ENCODE data around the gene MTCH1. TPM values are rescaled to one million over a fixed set of nuclear protein-coding genes. Genes with fewer than 3 reads are reported as not detected.

The MTCH1 gene
- total RNA-seq, 1 experiment from 2014 or later = 241 TPM

- POLR2A ChIA-PET (ENCODE audit: unreplicated experiment) = no interaction called here
Observed at GRCh38 chr6:36989264-36989663, 3.3 kb upstream of the MTCH1 start.

GRCh38 chr6:36986704-36987047 lies 680 bp upstream of the MTCH1 start:
- Histone ChIP-seq H3K4me3 (peak overlapping the region; percentile 99), H3K4me1 (replicated peaks; ENCODE audit: insufficient read depth) (peaks cover 23% of the 10 kb centered on the region), H3F3A (ENCODE audit: insufficient read depth, low read depth) (peaks cover 13% of the 10 kb centered on the region; the same call in 1 of the 2 replicates), H3K27ac (peak overlapping the region; percentile 40), H2AFZ (peak overlapping the region; percentile 96), H3K4me2 (peak overlapping the region; percentile 92), H4K20me1 (ENCODE audit: insufficient read depth) (peaks cover 31% of the 10 kb centered on the region), H3K36me3 (ENCODE audit: low read depth) (peaks cover 9% of the 10 kb centered on the region; the same call in 1 of the 2 replicates), H3K27me3 (ENCODE audit: insufficient read depth, low read depth) (no peaks in the 10 kb centered on the region), H3K9me2 (ENCODE audit: insufficient read depth) (no peaks in the 10 kb centered on the region), H3K79me2 (ENCODE audit: low read depth) (peaks cover 50% of the 10 kb centered on the region), H3K9me3 (ENCODE audit: insufficient read depth, low read depth) (no peaks in the 10 kb centered on the region)
- intact Hi-C loops (cut with micrococcal nuclease; ENCODE audit: unreplicated experiment) = loop anchor here (1.0 to 2.0 kb wide), 2 partner anchors 60 to 72 kb away; no protein-coding TSS in a partner anchor
- CTCF ChIA-PET = interaction anchor here (1.2 kb wide), 1 partner anchor 31 kb away, joined by 4 read pairs; no protein-coding TSS in a partner anchor
- TF ChIP-seq CTCF (conservative IDR thresholded peaks at IDR 0.05) (no peak), EZH2 (IDR thresholded peaks at IDR 0.05; ENCODE audit: low read depth) (no peak)
- no peak for DNase-seq
- TSS peak; percentile 84 for BruUV-seq (replicated peaks)
- POLR2A ChIA-PET (ENCODE audit: unreplicated experiment) = interaction anchor here (0.6 to 0.8 kb wide), 3 partner anchors 53 to 1238 kb away, joined by 3 to 16 read pairs (median 11); no protein-coding TSS in a partner anchor

More at GRCh38 chr6:36989264-36989663, 3.3 kb upstream of the MTCH1 start:
- Histone ChIP-seq H3K36me3 (ENCODE audit: low read depth) (no peaks in the 10 kb centered on the region), H3K4me3 (no peak overlapping the region), H3K27ac (no peak overlapping the region), H3F3A (ENCODE audit: insufficient read depth, low read depth) (peaks cover 4% of the 10 kb centered on the region; the same call in 1 of the 2 replicates), H4K20me1 (ENCODE audit: insufficient read depth) (peaks cover 5% of the 10 kb centered on the region; the same call in 1 of the 2 replicates), H2AFZ (no peak overlapping the region), H3K27me3 (ENCODE audit: insufficient read depth, low read depth) (no peaks in the 10 kb centered on the region), H3K79me2 (ENCODE audit: low read depth) (peaks cover 24% of the 10 kb centered on the region), H3K9me2 (ENCODE audit: insufficient read depth) (no peaks in the 10 kb centered on the region), H3K9me3 (ENCODE audit: insufficient read depth, low read depth) (no peaks in the 10 kb centered on the region), H3K4me1 (replicated peaks; ENCODE audit: insufficient read depth) (peaks cover 11% of the 10 kb centered on the region), H3K4me2 (no peak overlapping the region)
- DNase-seq = no peak
- no TSS peak for BruUV-seq (replicated peaks)
- CTCF ChIA-PET = no interaction called here
- intact Hi-C loops (cut with micrococcal nuclease; ENCODE audit: unreplicated experiment) = no loop called here
- TF ChIP-seq CTCF (conservative IDR thresholded peaks at IDR 0.05) = no peak
- TF ChIP-seq EZH2 (IDR thresholded peaks at IDR 0.05; ENCODE audit: low read depth) = no peak

- peak overlapping the region; percentile 92 for H3K4me2 ChIP-seq
- peaks cover 63% of the 10 kb centered on the region for H3K79me2 ChIP-seq (ENCODE audit: low read depth)
- peak overlapping the region; percentile 40; the same call in 1 of the 2 replicates for H3K27ac ChIP-seq
- intact Hi-C loops (cut with micrococcal nuclease; ENCODE audit: unreplicated experiment) = loop anchor here (2.0 kb wide), 1 partner anchor 37 kb away; no protein-coding TSS in a partner anchor
- H3F3A ChIP-seq (ENCODE audit: insufficient read depth, low read depth) = peaks cover 13% of the 10 kb centered on the region; the same call in 1 of the 2 replicates
- ChIA-PET POLR2A (ENCODE audit: unreplicated experiment) (interaction anchor here (0.6 to 1.0 kb wide), 6 partner anchors 21 to 103 kb away, joined by 3 to 8 read pairs (median 4); no protein-coding TSS in a partner anchor), CTCF (interaction anchor here (0.6 to 1.2 kb wide), 3 partner anchors 32 to 187 kb away, joined by 4 to 6 read pairs (median 4); no protein-coding TSS in a partner anchor)
- BruUV-seq (replicated peaks) = no TSS peak
- DNase-seq = no peak
- no peaks in the 10 kb centered on the region for H3K9me3 ChIP-seq (ENCODE audit: insufficient read depth, low read depth)
- peak overlapping the region; percentile 99 for H3K4me3 ChIP-seq
- H3K36me3 ChIP-seq (ENCODE audit: low read depth) = peaks cover 11% of the 10 kb centered on the region
- H4K20me1 ChIP-seq (ENCODE audit: insufficient read depth) = peaks cover 43% of the 10 kb centered on the region
- peaks cover 28% of the 10 kb centered on the region for H3K4me1 ChIP-seq (replicated peaks; ENCODE audit: insufficient read depth)
- H3K27me3 ChIP-seq (ENCODE audit: insufficient read depth, low read depth) = no peaks in the 10 kb centered on the region
- peak overlapping the region; percentile 96 for H2AFZ ChIP-seq
- no peaks in the 10 kb centered on the region for H3K9me2 ChIP-seq (ENCODE audit: insufficient read depth)
- TF ChIP-seq EZH2 (IDR thresholded peaks at IDR 0.05; ENCODE audit: low read depth) (no peak), CTCF (conservative IDR thresholded peaks at IDR 0.05) (no peak)
Observed at GRCh38 chr6:36985417-36985807, 584 bp downstream of the MTCH1 start.
